RWPE1 (cell line): ENCODE results near the gene SCAMP4.
A peak's percentile ranks its signal among the peaks of the same experiment; 100 is the strongest.

Experiments
- CTCF ChIA-PET: fragments of 350-600 bp; sonication (Branson Sonifier 250); formaldehyde crosslinking; extraction: SDS; loops from one replicate; lab custom pipeline; 2021; lab: Yijun Ruan, JAX
- POLR2A ChIA-PET: fragments of 400-600 bp; formaldehyde crosslinking; extraction: SDS; loops from one replicate; lab custom pipeline; 2020; ENCODE audit warnings: antibody characterized with exemption; ENCODE audit not compliant: low non-redundant PET; lab: Yijun Ruan, JAX
- DNase-seq: peaks from one replicate; pipeline ENCODE4 v3.0.0; 2012; ENCODE audit warnings: low spot score
- H3K27ac ChIP-seq: fragments of 450-650 bp; 2 replicates; pipeline ENCODE4 v1.5.1; 2017
- TF ChIP-seq, protein P1 (sequence below): fragments of 450-650 bp; conservative IDR thresholded peaks from 2 replicates; pipeline ENCODE4 v1.5.1; 2017; ENCODE audit warnings: low read depth, mild to moderate bottlenecking

The SCAMP4 gene

DNA sequence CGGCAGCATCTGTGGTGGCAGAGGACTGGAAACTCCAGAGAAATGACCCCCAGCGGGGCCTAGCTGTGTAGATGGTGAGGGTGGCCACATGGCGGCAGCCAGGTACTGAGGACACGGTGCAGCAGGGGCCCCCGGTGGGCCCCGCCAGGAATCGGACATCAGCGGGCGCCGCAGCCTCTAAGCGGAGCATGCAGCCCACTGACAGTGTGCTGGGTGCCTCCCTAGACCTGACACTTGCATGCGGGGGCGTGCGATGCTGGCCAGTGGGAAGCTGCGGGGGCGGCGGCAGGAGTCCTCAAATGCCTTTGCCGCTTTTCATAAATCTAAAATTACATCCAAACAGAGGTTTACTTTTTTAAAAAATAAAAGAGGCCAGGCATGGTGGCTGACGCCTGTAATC, 16.1 kb downstream of the SCAMP4 start:
- CTCF ChIA-PET, result no interaction called here
- POLR2A ChIA-PET, result no interaction called here
- TF ChIP-seq, protein P1, sequence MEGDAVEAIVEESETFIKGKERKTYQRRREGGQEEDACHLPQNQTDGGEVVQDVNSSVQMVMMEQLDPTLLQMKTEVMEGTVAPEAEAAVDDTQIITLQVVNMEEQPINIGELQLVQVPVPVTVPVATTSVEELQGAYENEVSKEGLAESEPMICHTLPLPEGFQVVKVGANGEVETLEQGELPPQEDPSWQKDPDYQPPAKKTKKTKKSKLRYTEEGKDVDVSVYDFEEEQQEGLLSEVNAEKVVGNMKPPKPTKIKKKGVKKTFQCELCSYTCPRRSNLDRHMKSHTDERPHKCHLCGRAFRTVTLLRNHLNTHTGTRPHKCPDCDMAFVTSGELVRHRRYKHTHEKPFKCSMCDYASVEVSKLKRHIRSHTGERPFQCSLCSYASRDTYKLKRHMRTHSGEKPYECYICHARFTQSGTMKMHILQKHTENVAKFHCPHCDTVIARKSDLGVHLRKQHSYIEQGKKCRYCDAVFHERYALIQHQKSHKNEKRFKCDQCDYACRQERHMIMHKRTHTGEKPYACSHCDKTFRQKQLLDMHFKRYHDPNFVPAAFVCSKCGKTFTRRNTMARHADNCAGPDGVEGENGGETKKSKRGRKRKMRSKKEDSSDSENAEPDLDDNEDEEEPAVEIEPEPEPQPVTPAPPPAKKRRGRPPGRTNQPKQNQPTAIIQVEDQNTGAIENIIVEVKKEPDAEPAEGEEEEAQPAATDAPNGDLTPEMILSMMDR, result no peak

GRCh38 chr19:1921825-1922224, 16.6 kb downstream of the SCAMP4 start:
- POLR2A ChIA-PET, result no interaction called here
- 0 out of 2 replicates have a peak overlapping the region, but pooled peaks have one; percentile 7 for H3K27ac ChIP-seq
- TF ChIP-seq, protein P1, result no peak
- CTCF ChIA-PET, result no interaction called here
- DNase-seq, result no peak

More for the DNA sequence above, 16.1 kb downstream of the SCAMP4 start:
- no peak overlapping the region for H3K27ac ChIP-seq
- DNase-seq, result no peak

DNA sequence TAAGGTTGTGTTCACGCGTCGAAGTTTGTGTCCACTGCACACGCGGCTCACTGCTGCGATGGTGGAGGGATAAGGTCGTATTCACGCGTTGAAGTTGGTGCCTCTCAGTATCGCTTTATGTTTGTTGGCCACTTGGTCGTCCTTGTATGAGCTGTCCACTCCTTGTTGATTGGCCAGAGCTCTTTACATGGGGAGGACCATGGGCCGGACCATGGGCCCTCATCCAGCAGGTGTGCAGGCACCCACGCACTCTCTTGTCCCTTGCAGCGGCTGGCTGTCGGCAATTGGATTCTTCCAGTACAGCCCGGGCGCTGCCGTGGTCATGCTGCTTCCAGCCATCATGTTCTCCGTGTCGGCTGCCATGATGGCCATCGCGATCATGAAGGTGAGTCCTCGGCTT, 17.6 kb downstream of the SCAMP4 start:
- H3K27ac ChIP-seq, result no peak overlapping the region
- ChIA-PET CTCF (no interaction called here), POLR2A (no interaction called here)
- DNase-seq, result no peak
- TF ChIP-seq, protein P1, result no peak

- ChIA-PET POLR2A (no interaction called here), CTCF (interaction anchor here (0.6 kb wide), 1 partner anchor 95 kb away, joined by 5 read pairs; no protein-coding TSS in a partner anchor)
- TF ChIP-seq, protein P1, result no peak
- H3K27ac ChIP-seq, result no peak overlapping the region
- DNase-seq, result no peak
Observed at GRCh38 chr19:1923319-1923718, 18.1 kb downstream of the SCAMP4 start.

DNA sequence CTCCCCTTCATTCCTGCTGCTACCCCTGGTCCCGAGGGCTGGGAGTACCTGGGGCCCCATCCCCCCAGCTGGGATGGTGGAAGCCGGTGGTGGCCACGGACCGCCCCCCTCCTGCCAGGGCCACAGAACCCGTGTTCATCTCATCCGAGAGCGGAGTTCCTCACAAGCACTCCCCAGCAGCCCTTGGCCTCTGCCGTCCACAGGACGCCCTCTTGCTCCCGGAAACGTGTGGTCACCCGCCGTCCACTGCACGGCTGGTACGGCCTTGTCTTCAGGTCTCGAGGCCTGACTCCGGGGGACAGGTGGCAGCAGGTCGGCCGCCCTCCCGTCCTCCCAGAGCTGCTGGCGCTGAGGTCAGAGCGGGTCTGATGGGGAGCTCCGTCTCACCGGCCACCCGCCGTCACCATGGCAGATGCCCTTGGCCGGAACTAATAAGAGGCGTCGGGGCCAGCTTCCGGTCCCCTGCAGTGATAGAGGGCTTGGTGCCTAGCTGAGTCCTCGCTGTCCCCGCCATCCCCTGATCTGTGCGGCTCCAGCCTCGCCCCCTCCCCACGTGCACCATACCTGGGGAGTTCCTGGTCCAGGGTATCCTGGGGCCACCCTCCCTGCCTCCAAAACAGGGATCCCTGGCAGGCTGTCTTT, 19.2 kb downstream of the SCAMP4 start:
- ChIA-PET CTCF (no interaction called here), POLR2A (no interaction called here)
- no peak for DNase-seq
- TF ChIP-seq, protein P1, result no peak
- peak overlapping the region; percentile 20 for H3K27ac ChIP-seq

GRCh38 chr19:1925544-1925943, 20.3 kb downstream of the SCAMP4 start:
- no peak for DNase-seq
- POLR2A ChIA-PET, result no interaction called here
- CTCF ChIA-PET, result no interaction called here
- H3K27ac ChIP-seq, result peak overlapping the region; percentile 20; the same call in 1 of the 2 replicates
- TF ChIP-seq, protein P1, result no peak
